GM23248 (cell line): ENCODE data around the gene OSER1. TPM values are rescaled to one million over a fixed set of nuclear protein-coding genes. Genes with fewer than 3 reads are reported as not detected.

Experiments
- DNase-seq: peaks from one replicate; pipeline ENCODE4 v3.0.0-alpha.2; 2015
- H2AFZ ChIP-seq: fragments of 200-600 bp; sonication (generic); 2 replicates; pipeline ENCODE4 v1.6.1; 2016; ENCODE audit warnings: antibody characterized with exemption
- H3F3A ChIP-seq: fragments of 200-600 bp; sonication (generic); 2 replicates; pipeline ENCODE4 v1.6.1; 2016; ENCODE audit warnings: mild to moderate bottlenecking, antibody characterized with exemption, mixed run types; ENCODE audit not compliant: insufficient read depth
- H3K27ac ChIP-seq: fragments of 200-600 bp; sonication (generic); 2 replicates; pipeline ENCODE4 v1.5.1; 2016; ENCODE audit warnings: mild to moderate bottlenecking
- H3K27me3 ChIP-seq: fragments of 200-600 bp; sonication (generic); replicated peaks from 2 replicates; pipeline ENCODE4 v1.6.1; 2016; ENCODE audit warnings: mild to moderate bottlenecking; ENCODE audit not compliant: insufficient read depth
- H3K36me3 ChIP-seq: fragments of 200-600 bp; sonication (generic); 2 replicates; pipeline ENCODE4 v1.6.1; 2016; ENCODE audit warnings: low read depth, mild to moderate bottlenecking
- H3K4me1 ChIP-seq: fragments of 200-600 bp; sonication (generic); 2 replicates; pipeline ENCODE4 v1.6.1; 2016; ENCODE audit warnings: mild to moderate bottlenecking; ENCODE audit not compliant: insufficient read depth
- H3K4me2 ChIP-seq: fragments of 200-600 bp; sonication (generic); one replicate; pipeline ENCODE4 v1.6.1; 2016; ENCODE audit warnings: mild to moderate bottlenecking; ENCODE audit not compliant: unreplicated experiment
- H3K4me3 ChIP-seq: fragments of 200-600 bp; sonication (generic); 2 replicates; pipeline ENCODE4 v1.5.1; 2016; ENCODE audit warnings: mild to moderate bottlenecking
- H3K79me2 ChIP-seq: fragments of 200-600 bp; sonication (generic); 2 replicates; pipeline ENCODE4 v1.6.1; 2016; ENCODE audit warnings: mild to moderate bottlenecking; ENCODE audit not compliant: insufficient read depth
- H3K9ac ChIP-seq: fragments of 200-600 bp; sonication (generic); 2 replicates; pipeline ENCODE4 v1.6.1; 2016; ENCODE audit warnings: mild to moderate bottlenecking
- H3K9me2 ChIP-seq: fragments of 200-600 bp; sonication (generic); 2 replicates; pipeline ENCODE4 v1.6.1; 2016; ENCODE audit warnings: mixed run types, mild to moderate bottlenecking, moderate library complexity; ENCODE audit not compliant: insufficient read depth
- H3K9me3 ChIP-seq: fragments of 200-600 bp; sonication (generic); one replicate; pipeline ENCODE4 v1.6.1; 2017; ENCODE audit warnings: low read depth
- H4K20me1 ChIP-seq: fragments of 200-600 bp; sonication (generic); 2 replicates; pipeline ENCODE4 v1.6.0; 2016; ENCODE audit not compliant: insufficient read depth
- EZH2 ChIP-seq: fragments of 200-600 bp; sonication (generic); IDR thresholded peaks from 2 replicates; pipeline ENCODE4 v1.6.1; 2018; ENCODE audit warnings: antibody characterized with exemption, mild to moderate bottlenecking; ENCODE audit not compliant: insufficient read depth, poor library complexity, severe bottlenecking
- EZH2phosphoT487 ChIP-seq: fragments of 200-600 bp; sonication (generic); IDR thresholded peaks from 2 replicates; pipeline ENCODE4 v1.6.1; 2018; ENCODE audit warnings: antibody characterized with exemption, moderate library complexity, mild to moderate bottlenecking, low read depth; ENCODE audit not compliant: insufficient read depth
- whole genome bisulfite sequencing, 2 experiments: methylation state at CpG; one replicate each; pipeline ENCODE4 v1.1.6; 2015 to 2017; ENCODE audit warnings: low lambda C conversion rate in 2 of 2, low coverage in 1 of 2; ENCODE audit errors: missing lambda C conversion rate in 2 of 2; 5-methylcytosine and 5-hydroxymethylcytosine counted together
- in situ Hi-C: fragments of 300-500 bp; cut with MboI; formaldehyde crosslinking; loops from 2 replicates; pipeline ENCODE4 v1.15.0; 2020
- polyA plus RNA-seq: library from polyadenylated mRNA; unstranded; fragments of >200 nt; fragmentation: Nextera tagmentation; extraction: Ambion mirVana; gene quantifications from 2 replicates; pipeline ENCODE4 v1.2.1, GENCODE V29; 2016
- total RNA-seq: library from RNA; depleted of rRNA; stranded (reverse); fragments of >200 nt; shearing (Covaris generic); gene quantifications from 2 replicates; pipeline ENCODE4 v1.2.3, GENCODE V29; 2014

OSER1 gene
- total and polyA plus RNA-seq, 2 experiments from 2014 or later = 36.2 to 43.8 TPM

GRCh38 chr20:44200371-44200770 is 10.2 kb downstream of the OSER1 start:
- Histone ChIP-seq H2AFZ (no peak overlapping the region), H3K27ac (no peak overlapping the region), H3K4me1 (peaks cover 32% of the 10 kb centered on the region), H3K9ac (no peak overlapping the region), H3K27me3 (no peaks in the 10 kb centered on the region), H3F3A (peaks cover 17% of the 10 kb centered on the region), H3K36me3 (peaks cover 59% of the 10 kb centered on the region), H4K20me1 (no peaks in the 10 kb centered on the region), H3K9me2 (no peaks in the 10 kb centered on the region), H3K9me3 (no peaks in the 10 kb centered on the region), H3K4me2 (no peak overlapping the region), H3K79me2 (peaks cover 72% of the 10 kb centered on the region), H3K4me3 (no peak overlapping the region)
- no peak for DNase-seq
- no peak for TF ChIP-seq EZH2
- TF ChIP-seq EZH2phosphoT487 = no peak
- in situ Hi-C loops = loop anchor here (25.0 kb wide), 1 partner anchor 412 kb away; no protein-coding TSS in a partner anchor
- 71 to 76% methylated on average over 4 of the region's 4 CpGs for WGBS, 2 experiments

- 95% methylated on average over 4 of the region's 4 CpGs for WGBS, 2 experiments
- H3K27me3 ChIP-seq = no peaks in the 10 kb centered on the region
- no peaks in the 10 kb centered on the region for H3K9me2 ChIP-seq
- peaks cover 28% of the 10 kb centered on the region for H3K4me1 ChIP-seq
- no peak overlapping the region for H3K27ac ChIP-seq
- no peak overlapping the region for H2AFZ ChIP-seq
- in situ Hi-C loops = loop anchor here (10.0 to 25.0 kb wide), 2 partner anchors 412 to 455 kb away; no protein-coding TSS in a partner anchor
- H3K36me3 ChIP-seq = peaks cover 59% of the 10 kb centered on the region
- H3F3A ChIP-seq = peaks cover 15% of the 10 kb centered on the region
- no peaks in the 10 kb centered on the region for H4K20me1 ChIP-seq
- no peak overlapping the region for H3K4me2 ChIP-seq
- DNase-seq = no peak
- no peak overlapping the region for H3K4me3 ChIP-seq
- H3K9ac ChIP-seq = no peak overlapping the region
- no peaks in the 10 kb centered on the region for H3K9me3 ChIP-seq
- TF ChIP-seq EZH2phosphoT487 (no peak), EZH2 (no peak)
- peaks cover 67% of the 10 kb centered on the region for H3K79me2 ChIP-seq
These were observed 10.7 kb downstream of the OSER1 start for GRCh38 chr20:44199877-44200276.

- Histone ChIP-seq H4K20me1 (no peaks in the 10 kb centered on the region), H3K4me3 (no peak overlapping the region), H3K4me2 (no peak overlapping the region), H3K9ac (no peak overlapping the region), H3K27ac (no peak overlapping the region), H3K9me3 (no peaks in the 10 kb centered on the region), H3K9me2 (no peaks in the 10 kb centered on the region), H2AFZ (no peak overlapping the region), H3K4me1 (peaks cover 20% of the 10 kb centered on the region), H3K27me3 (no peaks in the 10 kb centered on the region), H3K79me2 (peaks cover 60% of the 10 kb centered on the region), H3K36me3 (peaks cover 59% of the 10 kb centered on the region), H3F3A (peaks cover 8% of the 10 kb centered on the region)
- TF ChIP-seq EZH2phosphoT487 (no peak), EZH2 (no peak)
- in situ Hi-C loops = loop anchor here (10.0 kb wide), 1 partner anchor 454 kb away; no protein-coding TSS in a partner anchor
- WGBS, 2 experiments = 80 to 83% methylated on average over 4 of the region's 4 CpGs
- no peak for DNase-seq
These were observed 11.7 kb downstream of the OSER1 start for GRCh38 chr20:44198872-44199271.

GRCh38 chr20:44196271-44196670 is 14.3 kb downstream of the OSER1 start:
- no peak for TF ChIP-seq EZH2phosphoT487
- no peak for TF ChIP-seq EZH2
- no peak overlapping the region for H3K27ac ChIP-seq
- in situ Hi-C loops = loop anchor here (10.0 kb wide), 1 partner anchor 451 kb away; no protein-coding TSS in a partner anchor
- WGBS, 2 experiments = 81 to 87% methylated on average over 3 of the region's 3 CpGs
- H4K20me1 ChIP-seq = no peaks in the 10 kb centered on the region
- H2AFZ ChIP-seq = no peak overlapping the region
- no peaks in the 10 kb centered on the region for H3K9me3 ChIP-seq
- peaks cover 39% of the 10 kb centered on the region for H3K36me3 ChIP-seq
- no peaks in the 10 kb centered on the region for H3K9me2 ChIP-seq
- no peak overlapping the region for H3K4me3 ChIP-seq
- peaks cover 6% of the 10 kb centered on the region for H3K4me1 ChIP-seq
- H3K27me3 ChIP-seq = no peaks in the 10 kb centered on the region
- no peaks in the 10 kb centered on the region for H3F3A ChIP-seq
- H3K9ac ChIP-seq = no peak overlapping the region
- H3K79me2 ChIP-seq = peaks cover 34% of the 10 kb centered on the region
- no peak overlapping the region for H3K4me2 ChIP-seq
- DNase-seq = peak; percentile 15
